ENCODE measurements around the gene SLC35G3. TPM values are rescaled to one million over a fixed set of nuclear protein-coding genes. Genes with fewer than 3 reads are reported as not detected.

The SLC35G3 gene
- total and polyA plus RNA-seq, 2 of the 13 experiments (the other 11 are each of a cell fraction or from before 2014, with no cell fraction given): not detected

- TF ChIP-seq ZNF382 (CRISPR knock-in tag; IDR thresholded peaks at IDR 0.05; ENCODE audit: borderline replicate concordance): no peak
- TF ChIP-seq TBX3 (IDR thresholded peaks at IDR 0.05; ENCODE audit: borderline replicate concordance): no peak
- TF ChIP-seq PHF20 (CRISPR knock-in tag; IDR thresholded peaks at IDR 0.05): no peak
- no peak for TF ChIP-seq NR2F1 (CRISPR knock-in tag; IDR thresholded peaks at IDR 0.05)
- no peak for TF ChIP-seq MEIS2 (CRISPR knock-in tag; IDR thresholded peaks at IDR 0.05)
- TF ChIP-seq HOXA7 (CRISPR knock-in tag; IDR thresholded peaks at IDR 0.05): no peak
- no peak for TF ChIP-seq JUNB (CRISPR knock-in tag; IDR thresholded peaks at IDR 0.05; ENCODE audit: borderline replicate concordance)
- TF ChIP-seq ZNF256 (CRISPR knock-in tag; conservative IDR thresholded peaks at IDR 0.05): no peak
- no peak for TF ChIP-seq ZNF251 (CRISPR knock-in tag; IDR thresholded peaks at IDR 0.05)
- no peak for TF ChIP-seq E2F5 (CRISPR knock-in tag; conservative IDR thresholded peaks at IDR 0.05)
- TF ChIP-seq NCOR1 (IDR thresholded peaks at IDR 0.05; ENCODE audit: borderline replicate concordance, low read length): no peak
- no peak for TF ChIP-seq MZF1 (CRISPR knock-in tag; IDR thresholded peaks at IDR 0.05; ENCODE audit: borderline replicate concordance)
- TF ChIP-seq NFKB2 (CRISPR knock-in tag; IDR thresholded peaks at IDR 0.05; ENCODE audit: borderline replicate concordance): no peak
- TF ChIP-seq DMAP1 (CRISPR knock-in tag; IDR thresholded peaks at IDR 0.05): no peak
- no peak for TF ChIP-seq NFE2L2 (IDR thresholded peaks at IDR 0.05; ENCODE audit: low read length)
- peak; percentile 86 for TF ChIP-seq GABPB1 (CRISPR knock-in tag; IDR thresholded peaks at IDR 0.05)
- no peak for TF ChIP-seq BATF2 (CRISPR knock-in tag; IDR thresholded peaks at IDR 0.05)
- TF ChIP-seq TFAP4 (IDR thresholded peaks at IDR 0.05; ENCODE audit: borderline replicate concordance, low read depth): peak; percentile 76; the same call in 1 of the 2 replicates
- no peak for TF ChIP-seq ZBTB49 (CRISPR knock-in tag; IDR thresholded peaks at IDR 0.05; ENCODE audit: borderline replicate concordance)
- TF ChIP-seq THYN1 (CRISPR knock-in tag; IDR thresholded peaks at IDR 0.05; ENCODE audit: borderline replicate concordance, low read depth): no peak
- no peak for TF ChIP-seq ZNF775 (CRISPR knock-in tag; IDR thresholded peaks at IDR 0.05; ENCODE audit: borderline replicate concordance)
- no peak for TF ChIP-seq ZNF138 (CRISPR knock-in tag; IDR thresholded peaks at IDR 0.05; ENCODE audit: low read depth)
- TF ChIP-seq RCOR2 (CRISPR knock-in tag; IDR thresholded peaks at IDR 0.05): no peak
- TF ChIP-seq HIC2 (CRISPR knock-in tag; IDR thresholded peaks at IDR 0.05; ENCODE audit: low read depth): no peak
Measured at GRCh38 chr17:35242805-35243560, 48.8 kb upstream of the SLC35G3 start, which contains the start of gene SLFN5 (continued).
